ENCODE measurements around the gene MBD5.

- TF ChIP-seq, protein P1, sequence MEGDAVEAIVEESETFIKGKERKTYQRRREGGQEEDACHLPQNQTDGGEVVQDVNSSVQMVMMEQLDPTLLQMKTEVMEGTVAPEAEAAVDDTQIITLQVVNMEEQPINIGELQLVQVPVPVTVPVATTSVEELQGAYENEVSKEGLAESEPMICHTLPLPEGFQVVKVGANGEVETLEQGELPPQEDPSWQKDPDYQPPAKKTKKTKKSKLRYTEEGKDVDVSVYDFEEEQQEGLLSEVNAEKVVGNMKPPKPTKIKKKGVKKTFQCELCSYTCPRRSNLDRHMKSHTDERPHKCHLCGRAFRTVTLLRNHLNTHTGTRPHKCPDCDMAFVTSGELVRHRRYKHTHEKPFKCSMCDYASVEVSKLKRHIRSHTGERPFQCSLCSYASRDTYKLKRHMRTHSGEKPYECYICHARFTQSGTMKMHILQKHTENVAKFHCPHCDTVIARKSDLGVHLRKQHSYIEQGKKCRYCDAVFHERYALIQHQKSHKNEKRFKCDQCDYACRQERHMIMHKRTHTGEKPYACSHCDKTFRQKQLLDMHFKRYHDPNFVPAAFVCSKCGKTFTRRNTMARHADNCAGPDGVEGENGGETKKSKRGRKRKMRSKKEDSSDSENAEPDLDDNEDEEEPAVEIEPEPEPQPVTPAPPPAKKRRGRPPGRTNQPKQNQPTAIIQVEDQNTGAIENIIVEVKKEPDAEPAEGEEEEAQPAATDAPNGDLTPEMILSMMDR (IDR thresholded peaks at IDR 0.05), result no peak
- TF ChIP-seq POLR2A (IDR thresholded peaks at IDR 0.05), result no peak
Measured at GRCh38 chr2:148067801-148068200, 46.9 kb downstream of the MBD5 start.
